Activated B cell treated with CpG ODN at 0.5 μM for 24 hours (primary cell): ENCODE results near the gene CSPG4. TPM values are rescaled to one million over a fixed set of nuclear protein-coding genes. Genes with fewer than 3 reads are reported as not detected.

Experiments used
- ATAC-seq: fragments of 200-7000 bp; cut with Tn5 transposase; one replicate; pipeline ENCODE4 v1.10.0; 2021; ENCODE audit warnings: low read depth, mild to moderate bottlenecking, moderate library complexity
- CTCF ChIA-PET: fragments of 350-600 bp; sonication (Branson Sonifier 250); formaldehyde crosslinking; loops from one replicate; lab custom pipeline; 2021; ENCODE audit warnings: antibody characterized with exemption; lab: Charles Lee
- POLR2A ChIA-PET: fragments of 350-600 bp; sonication (Branson Sonifier 250); formaldehyde crosslinking; loops from one replicate; lab custom pipeline; 2021; ENCODE audit warnings: antibody characterized with exemption; lab: Charles Lee
- DNase-seq: peaks from one replicate; pipeline ENCODE4 v3.0.0; 2022
- H3K27ac Mint-ChIP-seq: one replicate; pipeline ENCODE4 v1.8.0; 2020; ENCODE audit warnings: mixed read lengths
- H3K27me3 Mint-ChIP-seq: one replicate; pipeline ENCODE4 v1.8.0; 2021; ENCODE audit warnings: mixed read lengths
- H3K36me3 Mint-ChIP-seq: one replicate; pipeline ENCODE4 v1.8.0; 2021; ENCODE audit warnings: low read depth, mixed read lengths
- H3K4me1 Mint-ChIP-seq: one replicate; pipeline ENCODE4 v1.8.0; 2021; ENCODE audit warnings: mixed read lengths
- H3K4me3 Mint-ChIP-seq: one replicate; pipeline ENCODE4 v1.8.0; 2020; ENCODE audit warnings: mild to moderate bottlenecking, mixed read lengths
- H3K9me3 Mint-ChIP-seq: one replicate; pipeline ENCODE4 v1.8.0; 2020; ENCODE audit warnings: mixed read lengths
- CTCF ChIP-seq: fragments of 200-600 bp; IDR thresholded peaks from one replicate; pipeline ENCODE4 v1.8.0; 2022; ENCODE audit warnings: antibody characterized with exemption, mild to moderate bottlenecking
- intact Hi-C: fragments of 100-400 bp; cut with micrococcal nuclease; formaldehyde crosslinking; loops from one replicate; pipeline ENCODE4 v1.15.1; 2024
- total RNA-seq: library from RNA; stranded (reverse); gene quantifications from 2 replicates; pipeline ENCODE4 v1.2.3, GENCODE V29; 2022

CSPG4 gene
- total RNA-seq, 1 donor from 2014 or later: not detected

GRCh38 chr15:75625542-75626347 is 86.9 kb downstream of the CSPG4 start, which contains the start of gene SNUPN:
Gene SNUPN (minus strand): TSS chr15:75625725. CDS start chr15:75621051, 4,674 bp downstream.
- Mint-ChIP-seq H3K4me1 (peaks cover 19% of the 10 kb centered on the region), H3K9me3 (no peaks in the 10 kb centered on the region), H3K4me3 (peak within 1 kb of the TSS; percentile 96), H3K27me3 (no peaks in the 10 kb centered on the region), H3K27ac (peak within 1 kb of the TSS; percentile 98), H3K36me3 (peaks cover 10% of the 10 kb centered on the region)
- intact Hi-C loops: loop anchor here (1.0 kb wide), 4 partner anchors 15 to 174 kb away; partner anchors contain the start of genes IMP3, PTPN9 and SIN3A
- peak; percentile 93 for ATAC-seq
- CTCF ChIA-PET: interaction anchor here (0.6 to 1.6 kb wide), 6 partner anchors 13 to 258 kb away, joined by 3 to 10 read pairs (median 3); partner anchors contain the start of genes IMP3, MAN2C1 and SNX33
- POLR2A ChIA-PET: interaction anchor here (0.6 to 6.2 kb wide), 15 partner anchors 14 to 942 kb away, joined by 3 to 164 read pairs (median 4); partner anchors contain the start of genes IMP3, MAN2C1, PTPN9 and SIN3A
- peak; percentile 78 for DNase-seq
- TF ChIP-seq CTCF: no peak

Other genes starting within 250 kb of the CSPG4 start
- 18.2 and 19.2 TPM in 2 replicates for gene PTPN9, start 133.5 kb downstream of the CSPG4 start, total RNA-seq
- 20.5 and 20.8 TPM in 2 replicates for gene SNUPN, start 87.1 kb downstream of the CSPG4 start, total RNA-seq
- 65.6 and 72.6 TPM in 2 replicates for gene IMP3, start 72.6 kb downstream of the CSPG4 start, total RNA-seq
- gene SNX33, start 64.9 kb downstream of the CSPG4 start, total RNA-seq: 0.22 and 0.34 TPM in 2 replicates
- gene UBE2Q2, start 130.6 kb upstream of the CSPG4 start, total RNA-seq: 16.9 and 23.2 TPM in 2 replicates
- 19.6 and 24.4 TPM in 2 replicates for gene FBXO22, start 191.0 kb upstream of the CSPG4 start, total RNA-seq